HepG2 (cell line): Measurements from ENCODE around the gene TMX1. TPM values are rescaled to one million over a fixed set of nuclear protein-coding genes. Genes with fewer than 3 reads are reported as not detected.

Source experiments
- ATAC-seq: fragments of 200-7000 bp; cut with Tn5 transposase; 3 replicates; pipeline ENCODE4 v1.9.1; 2020; ENCODE audit warnings: mild to moderate bottlenecking, moderate library complexity
- BruUV-seq: library from RNA; stranded (reverse); fragments of 400-500 nt; replicated peaks from 2 replicates; lab custom pipeline; 2021; lab: Mats Ljungman, UMichigan
- CTCF ChIA-PET: fragments of 300-600 bp; formaldehyde crosslinking; extraction: SDS; loops from one replicate; lab custom pipeline; 2021; ENCODE audit warnings: low total read pairs, inconsistent platforms, low intra/inter-chr PET ratio; lab: Yijun Ruan, JAX
- POLR2A ChIA-PET: fragments of 350-600 bp; sonication (Branson Sonifier 250); formaldehyde crosslinking; loops from one replicate; lab custom pipeline; 2020; ENCODE audit warnings: antibody characterized with exemption, inconsistent platforms; lab: Yijun Ruan, JAX
- DNase-seq: peaks from one replicate; pipeline ENCODE4 v3.0.0-alpha.2; 2015; ENCODE audit warnings: low spot score
- FAIRE-seq: peaks from 3 replicates; lab custom pipeline; 2011; peaks lifted over from hg19 to GRCh38; lab: Jason Lieb, UNC
- H2AFZ ChIP-seq: one replicate; pipeline ENCODE4 v1.6.1; 2011; ENCODE audit warnings: low read length, inconsistent platforms
- H3K27ac ChIP-seq: fragments of 300-600 bp; 3 replicates; pipeline ENCODE4 v1.8.0; 2011; ENCODE audit warnings: mixed run types, mild to moderate bottlenecking, mixed read lengths, low read length, inconsistent platforms; ENCODE audit not compliant: insufficient read depth; ENCODE audit errors: extremely low read length
- H3K27me3 ChIP-seq, 2 experiments: fragments of 200-600 bp in 1 of 2; 2 replicates in 1 of 2; 3 replicates in 1 of 2; pipeline versions ENCODE4 v1.6.0 to v1.8.0; 2011; ENCODE audit warnings: low read length in 2 of 2, mild to moderate bottlenecking in 2 of 2, moderate library complexity in 2 of 2, inconsistent platforms in 1 of 2; ENCODE audit not compliant: insufficient read depth in 2 of 2, control insufficient read depth in 1 of 2
- H3K36me3 ChIP-seq, 2 experiments: fragments of 200-600 bp in 1 of 2; replicated peaks in 1 of 2; 2 replicates in 1 of 2; 3 replicates in 1 of 2; pipeline versions ENCODE4 v1.5.1 to v1.8.0; 2011; ENCODE audit warnings: low read length in 2 of 2, inconsistent platforms in 1 of 2; ENCODE audit not compliant: insufficient read depth in 2 of 2, control insufficient read depth in 1 of 2
- H3K4me1 ChIP-seq: 2 replicates; pipeline ENCODE4 v1.5.1; 2012; ENCODE audit warnings: low read length, inconsistent platforms; ENCODE audit not compliant: insufficient read depth
- H3K4me2 ChIP-seq: 2 replicates; pipeline ENCODE4 v1.6.0; 2011; ENCODE audit warnings: low read depth, low read length, inconsistent platforms
- H3K4me3 ChIP-seq, 3 experiments: fragments of 200-600 bp in 1 of 3; sonication (generic), shearing (Covaris generic) in 1 of 3; replicated peaks in 1 of 3; 2 replicates each; pipeline ENCODE4 v1.5.1; 2011 to 2016; ENCODE audit warnings: low read length in 3 of 3, inconsistent platforms in 2 of 3, low read depth in 2 of 3, mild to moderate bottlenecking in 2 of 3, control low read depth in 1 of 3, mixed read lengths in 1 of 3; ENCODE audit not compliant: insufficient read depth in 1 of 3
- H3K79me2 ChIP-seq: one replicate; pipeline ENCODE4 v1.6.1; 2011; ENCODE audit warnings: low read length, inconsistent platforms; ENCODE audit not compliant: insufficient read depth
- H3K9ac ChIP-seq: 2 replicates; pipeline ENCODE4 v1.6.0; 2011; ENCODE audit warnings: mild to moderate bottlenecking, low read depth, low read length, inconsistent platforms; ENCODE audit not compliant: insufficient read depth
- H3K9me3 ChIP-seq: 2 replicates; pipeline ENCODE4 v1.5.1; 2012; ENCODE audit warnings: mild to moderate bottlenecking, low read length
- H4K20me1 ChIP-seq: 2 replicates; pipeline ENCODE4 v1.6.0; 2011; ENCODE audit warnings: inconsistent platforms, mild to moderate bottlenecking, low read length, moderate library complexity; ENCODE audit not compliant: insufficient read depth
- CHCHD3 ChIP-seq: sonication (generic); formaldehyde crosslinking; IDR thresholded peaks from 2 replicates; pipeline ENCODE4 v1.8.0; 2022; ENCODE audit warnings: mild to moderate bottlenecking, missing genetic modification reagents, moderate library complexity
- EZH2 ChIP-seq: conservative IDR thresholded peaks from 2 replicates; pipeline ENCODE4 v1.6.1; 2012; ENCODE audit warnings: mild to moderate bottlenecking, low read depth, low read length, moderate library complexity
- GLI4 ChIP-seq: sonication (generic); formaldehyde crosslinking; IDR thresholded peaks from 2 replicates; pipeline ENCODE4 v1.5.1; 2020; ENCODE audit warnings: missing genetic modification reagents, mild to moderate bottlenecking, moderate library complexity, borderline replicate concordance
- HNRNPUL1 ChIP-seq: fragments of 200-400 bp; formaldehyde crosslinking; IDR thresholded peaks from 2 replicates; pipeline ENCODE4 v1.6.1; 2017; ENCODE audit warnings: low read depth, mild to moderate bottlenecking, low read length, moderate library complexity
- JUND ChIP-seq: sonication (generic); formaldehyde crosslinking; IDR thresholded peaks from 2 replicates; pipeline ENCODE4 v1.8.0; 2022; ENCODE audit warnings: mild to moderate bottlenecking, missing genetic modification reagents
- KDM4B ChIP-seq: sonication (generic); formaldehyde crosslinking; IDR thresholded peaks from 2 replicates; pipeline ENCODE4 v1.4.0; 2020; ENCODE audit warnings: missing genetic modification reagents
- NFE2 ChIP-seq: sonication (generic); formaldehyde crosslinking; IDR thresholded peaks from 2 replicates; pipeline ENCODE4 v1.4.0; 2020; ENCODE audit warnings: missing genetic modification reagents
- PHF8 ChIP-seq: sonication (generic); formaldehyde crosslinking; IDR thresholded peaks from 2 replicates; pipeline ENCODE4 v1.5.0; 2020; ENCODE audit warnings: missing genetic modification reagents
- SALL2 ChIP-seq: sonication (generic); formaldehyde crosslinking; IDR thresholded peaks from 2 replicates; pipeline ENCODE4 v1.8.1; 2023; ENCODE audit warnings: mild to moderate bottlenecking, missing genetic modification reagents, inconsistent platforms
- ZMAT3 ChIP-seq: sonication (generic); formaldehyde crosslinking; conservative IDR thresholded peaks from 2 replicates; pipeline ENCODE4 v1.7.0; 2021; ENCODE audit warnings: missing genetic modification reagents
- ZNF138 ChIP-seq: sonication (generic); formaldehyde crosslinking; IDR thresholded peaks from 2 replicates; pipeline ENCODE4 v1.5.0; 2020; ENCODE audit warnings: mild to moderate bottlenecking, low read depth, missing genetic modification reagents
- ZNF331 ChIP-seq: sonication (generic); formaldehyde crosslinking; IDR thresholded peaks from 2 replicates; pipeline ENCODE4 v1.4.0; 2020; ENCODE audit warnings: missing genetic modification reagents
- ZNF562 ChIP-seq: sonication (generic); formaldehyde crosslinking; IDR thresholded peaks from 2 replicates; pipeline ENCODE4 v1.8.0; 2022; ENCODE audit warnings: missing genetic modification reagents, borderline replicate concordance
- ZNF878 ChIP-seq: sonication (generic); formaldehyde crosslinking; IDR thresholded peaks from 2 replicates; pipeline ENCODE4 v1.8.1; 2023; ENCODE audit warnings: mild to moderate bottlenecking, missing genetic modification reagents, moderate library complexity
- WGBS: methylation state at CpG from one replicate; pipeline ENCODE4 v1.1.6; 2017; ENCODE audit warnings: low lambda C conversion rate; 5-methylcytosine and 5-hydroxymethylcytosine counted together
- in situ Hi-C: cut with HindIII; loops from 2 replicates; pipeline ENCODE4 v1.10.0; 2017; ENCODE audit warnings: low pct_unique_long_range_greater_than_20kb; ENCODE audit not compliant: extremely low pct_ligation_motif_present
- intact Hi-C: fragments of 100-400 bp; cut with micrococcal nuclease; formaldehyde crosslinking; loops from one replicate; pipeline ENCODE4 v1.10.0; 2022; ENCODE audit not compliant: unreplicated experiment
- polyA plus RNA-seq, 8 experiments: library from polyadenylated mRNA; depleted of rRNA in 3 of 8; stranded (reverse) in 7 of 8; unstranded in 1 of 8; fragments of >200 nt; fragmentation: Illumina TruSeq in 4 of 8; extraction: Trizol in 4 of 8; gene quantifications; 2 replicates each; pipeline versions ENCODE4 v1.2.1 to v1.2.3, GENCODE V29; 2011 to 2016; ENCODE audit warnings: low read depth in 4 of 8, missing spikeins in 1 of 8, mixed read lengths in 1 of 8; ENCODE audit not compliant: insufficient read depth in 1 of 8
- total RNA-seq, 5 experiments: library from RNA; depleted of rRNA; stranded (reverse); fragments of >200 nt; fragmentation: Illumina TruSeq; extraction: Trizol; gene quantifications; 2 replicates each; pipeline ENCODE4 v1.2.3, GENCODE V29; 2016; ENCODE audit warnings: low read depth in 1 of 5
- TF ChIP-seq, protein P1 (sequence below): sonication (generic); formaldehyde crosslinking; IDR thresholded peaks from 2 replicates; pipeline ENCODE4 v1.8.0; 2022; ENCODE audit warnings: missing genetic modification reagents, low read depth, mild to moderate bottlenecking, borderline replicate concordance
- TF ChIP-seq, protein P2 (sequence below): sonication (generic); formaldehyde crosslinking; conservative IDR thresholded peaks from 2 replicates; pipeline ENCODE4 v1.4.0; 2020; ENCODE audit warnings: missing genetic modification reagents
- TF ChIP-seq, protein P3 (sequence below): sonication (generic); formaldehyde crosslinking; IDR thresholded peaks from 2 replicates; pipeline ENCODE4 v1.4.0; 2020; ENCODE audit warnings: missing genetic modification reagents, borderline replicate concordance

Gene TMX1
- total and polyA plus RNA-seq, 2 of the 13 experiments (the other 11 are each of a cell fraction or from before 2014, with no cell fraction given), result 23.0 to 56.8 TPM

DNA sequence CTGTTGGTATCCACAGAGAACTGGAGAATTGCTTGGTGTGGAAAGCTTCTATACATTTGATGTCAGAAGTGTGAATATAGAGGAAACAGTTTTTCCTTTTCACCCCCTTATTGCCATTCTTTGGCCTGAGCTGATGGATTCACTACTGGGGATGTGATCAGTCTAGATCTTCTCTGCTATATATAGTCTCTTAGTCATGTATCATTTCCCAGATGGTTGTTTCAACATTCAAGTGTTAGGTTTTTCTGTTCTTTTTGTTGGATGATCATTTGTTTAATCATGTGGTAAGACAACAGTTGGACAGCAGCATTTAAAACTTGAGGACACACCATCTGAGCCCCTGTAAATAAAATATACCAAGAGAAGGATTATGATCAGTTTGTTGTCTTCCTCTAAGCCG, 29.6 kb downstream of the TMX1 start:
- H2AFZ ChIP-seq, result no peak overlapping the region
- no peak for DNase-seq
- no peak overlapping the region for H3K9ac ChIP-seq
- H3K4me3 ChIP-seq, result no peak overlapping the region
- in situ Hi-C loops (no loop called here), intact Hi-C loops (no loop called here)
- no peaks in the 10 kb centered on the region for H3K9me3 ChIP-seq
- FAIRE-seq, result no peak
- no TSS peak for BruUV-seq
- no peak overlapping the region for H3K27ac ChIP-seq
- no peak overlapping the region for H3K4me2 ChIP-seq
- ChIA-PET POLR2A (no interaction called here), CTCF (no interaction called here)
- 100% methylated on average over 1 of the region's 1 CpG for WGBS
- no peaks in the 10 kb centered on the region for H3K79me2 ChIP-seq
- H3K36me3 ChIP-seq, result no peaks in the 10 kb centered on the region
- no peaks in the 10 kb centered on the region for H3K27me3 ChIP-seq
- no peak for ATAC-seq
- no peaks in the 10 kb centered on the region for H4K20me1 ChIP-seq
- TF ChIP-seq SALL2 (CRISPR knock-in tag) (no peak), PHF8 (CRISPR knock-in tag) (no peak), KDM4B (CRISPR knock-in tag) (no peak), ZNF878 (CRISPR knock-in tag) (no peak), ZMAT3 (CRISPR knock-in tag) (no peak), NFE2 (CRISPR knock-in tag) (no peak), ZNF138 (CRISPR knock-in tag) (no peak), ZNF331 (CRISPR knock-in tag) (no peak), EZH2 (no peak), JUND (CRISPR knock-in tag) (no peak), HNRNPUL1 (no peak), GLI4 (CRISPR knock-in tag) (no peak), ZNF562 (CRISPR knock-in tag) (no peak), CHCHD3 (CRISPR knock-in tag) (no peak)
- TF ChIP-seq, protein P1, sequence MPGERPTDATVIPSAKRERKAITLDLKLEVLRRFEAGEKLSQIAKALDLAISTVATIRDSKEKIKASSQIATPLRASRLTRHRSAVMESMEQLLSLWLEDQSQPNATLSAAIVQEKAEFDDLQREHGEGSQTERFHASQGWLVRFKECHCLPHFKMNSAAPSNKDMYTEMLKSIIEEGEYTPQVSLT (CRISPR knock-in tag), result no peak
- TF ChIP-seq, protein P2, sequence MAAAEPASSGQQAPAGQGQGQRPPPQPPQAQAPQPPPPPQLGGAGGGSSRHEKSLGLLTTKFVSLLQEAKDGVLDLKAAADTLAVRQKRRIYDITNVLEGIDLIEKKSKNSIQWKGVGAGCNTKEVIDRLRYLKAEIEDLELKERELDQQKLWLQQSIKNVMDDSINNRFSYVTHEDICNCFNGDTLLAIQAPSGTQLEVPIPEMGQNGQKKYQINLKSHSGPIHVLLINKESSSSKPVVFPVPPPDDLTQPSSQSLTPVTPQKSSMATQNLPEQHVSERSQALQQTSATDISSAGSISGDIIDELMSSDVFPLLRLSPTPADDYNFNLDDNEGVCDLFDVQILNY, result no peak
- TF ChIP-seq, protein P3, sequence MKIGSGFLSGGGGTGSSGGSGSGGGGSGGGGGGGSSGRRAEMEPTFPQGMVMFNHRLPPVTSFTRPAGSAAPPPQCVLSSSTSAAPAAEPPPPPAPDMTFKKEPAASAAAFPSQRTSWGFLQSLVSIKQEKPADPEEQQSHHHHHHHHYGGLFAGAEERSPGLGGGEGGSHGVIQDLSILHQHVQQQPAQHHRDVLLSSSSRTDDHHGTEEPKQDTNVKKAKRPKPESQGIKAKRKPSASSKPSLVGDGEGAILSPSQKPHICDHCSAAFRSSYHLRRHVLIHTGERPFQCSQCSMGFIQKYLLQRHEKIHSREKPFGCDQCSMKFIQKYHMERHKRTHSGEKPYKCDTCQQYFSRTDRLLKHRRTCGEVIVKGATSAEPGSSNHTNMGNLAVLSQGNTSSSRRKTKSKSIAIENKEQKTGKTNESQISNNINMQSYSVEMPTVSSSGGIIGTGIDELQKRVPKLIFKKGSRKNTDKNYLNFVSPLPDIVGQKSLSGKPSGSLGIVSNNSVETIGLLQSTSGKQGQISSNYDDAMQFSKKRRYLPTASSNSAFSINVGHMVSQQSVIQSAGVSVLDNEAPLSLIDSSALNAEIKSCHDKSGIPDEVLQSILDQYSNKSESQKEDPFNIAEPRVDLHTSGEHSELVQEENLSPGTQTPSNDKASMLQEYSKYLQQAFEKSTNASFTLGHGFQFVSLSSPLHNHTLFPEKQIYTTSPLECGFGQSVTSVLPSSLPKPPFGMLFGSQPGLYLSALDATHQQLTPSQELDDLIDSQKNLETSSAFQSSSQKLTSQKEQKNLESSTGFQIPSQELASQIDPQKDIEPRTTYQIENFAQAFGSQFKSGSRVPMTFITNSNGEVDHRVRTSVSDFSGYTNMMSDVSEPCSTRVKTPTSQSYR (CRISPR knock-in tag), result no peak
- no peaks in the 10 kb centered on the region for H3K4me1 ChIP-seq
